Fibroblast of skin of left quadriceps (primary cell): ENCODE results near the gene MAGEA8.
"Not testable (repeated sequence)": the region's sequence is repeated elsewhere in the genome, so short reads cannot be mapped to it uniquely, and the experiment has no call there.

Source experiments
- DNase-seq, 2 experiments: peaks; one replicate each; pipeline ENCODE4 v3.0.0-alpha.2; 2013; ENCODE audit warnings: low read depth in 2 of 2

MAGEA8 gene

DNA sequence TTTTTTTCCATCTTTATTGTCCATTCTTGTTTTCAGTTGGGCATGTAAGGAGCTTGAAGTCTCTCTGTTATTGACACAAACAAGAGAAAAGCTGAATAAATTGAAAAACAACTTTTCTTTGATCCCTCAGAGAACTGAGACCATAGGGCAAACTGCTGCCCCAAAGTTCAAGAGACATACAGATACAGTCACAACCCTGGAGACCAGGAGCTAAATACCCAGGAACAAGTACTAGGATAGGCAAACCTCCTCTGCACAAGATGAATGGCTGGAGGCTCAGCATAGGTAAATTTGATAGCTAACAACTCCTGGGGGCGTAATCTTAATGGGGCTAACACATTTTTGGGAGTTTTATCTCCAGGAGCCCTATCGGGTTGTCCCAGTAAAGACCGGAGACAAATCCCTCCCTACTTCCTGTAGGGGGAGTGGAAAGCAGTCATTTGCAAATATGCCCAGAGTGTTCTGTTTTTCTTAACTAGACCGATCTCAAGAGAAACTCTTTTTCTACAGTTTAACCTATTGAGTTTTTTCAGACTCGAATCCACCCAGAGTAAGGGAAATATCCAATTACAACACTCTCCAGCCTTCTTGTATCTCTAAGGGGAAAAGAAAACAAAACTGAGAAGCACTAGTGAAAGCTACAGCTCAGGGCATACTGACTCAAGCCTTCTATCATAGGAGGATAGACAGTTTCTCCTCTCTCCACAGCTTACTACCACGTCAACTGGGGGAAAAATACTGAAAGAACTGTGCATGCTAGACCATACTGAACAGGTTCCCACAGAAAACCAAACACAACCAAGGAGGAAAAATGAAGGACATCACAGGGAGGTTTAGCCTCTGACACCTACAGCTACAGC is 23.1 kb downstream of the MAGEA8 start:
- DNase-seq: no peak

DNA sequence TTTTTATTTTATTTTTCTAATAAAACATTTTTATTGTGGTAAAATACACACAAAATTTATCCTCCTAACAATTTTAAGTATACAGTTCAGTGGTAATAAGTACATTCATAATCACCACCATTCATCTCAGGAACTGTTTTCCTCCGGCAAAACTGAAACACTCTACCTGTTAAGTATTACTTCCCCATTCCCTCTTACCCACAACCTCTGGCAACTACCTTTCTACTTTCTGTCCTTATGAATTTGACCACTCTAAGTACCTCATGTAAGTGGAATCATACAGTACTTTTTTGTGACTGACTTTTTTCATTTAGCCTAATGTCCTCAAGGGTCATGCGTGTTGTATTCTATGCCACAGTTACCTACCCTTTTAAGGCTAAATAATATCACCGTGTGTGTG is 27.3 kb downstream of the MAGEA8 start:
- DNase-seq: no peak

DNA sequence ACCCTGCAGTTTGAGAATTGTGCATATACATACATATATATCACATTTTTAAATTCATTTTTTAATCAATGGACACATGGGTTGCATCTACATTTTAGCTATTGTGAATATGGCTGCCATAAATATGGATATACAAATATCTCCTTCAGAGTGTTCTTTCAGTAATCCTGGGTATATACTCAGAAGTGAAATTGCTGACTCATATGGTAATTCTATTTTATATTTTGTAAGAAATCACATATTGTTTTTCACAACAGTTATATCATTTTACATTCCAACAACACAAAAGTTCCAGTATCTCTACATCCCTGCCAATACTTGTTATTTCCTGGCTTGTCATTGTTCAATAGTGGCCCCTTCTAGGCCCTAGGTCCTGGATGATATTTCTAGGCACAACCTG is 27.7 kb downstream of the MAGEA8 start:
- DNase-seq: no peak

DNA sequence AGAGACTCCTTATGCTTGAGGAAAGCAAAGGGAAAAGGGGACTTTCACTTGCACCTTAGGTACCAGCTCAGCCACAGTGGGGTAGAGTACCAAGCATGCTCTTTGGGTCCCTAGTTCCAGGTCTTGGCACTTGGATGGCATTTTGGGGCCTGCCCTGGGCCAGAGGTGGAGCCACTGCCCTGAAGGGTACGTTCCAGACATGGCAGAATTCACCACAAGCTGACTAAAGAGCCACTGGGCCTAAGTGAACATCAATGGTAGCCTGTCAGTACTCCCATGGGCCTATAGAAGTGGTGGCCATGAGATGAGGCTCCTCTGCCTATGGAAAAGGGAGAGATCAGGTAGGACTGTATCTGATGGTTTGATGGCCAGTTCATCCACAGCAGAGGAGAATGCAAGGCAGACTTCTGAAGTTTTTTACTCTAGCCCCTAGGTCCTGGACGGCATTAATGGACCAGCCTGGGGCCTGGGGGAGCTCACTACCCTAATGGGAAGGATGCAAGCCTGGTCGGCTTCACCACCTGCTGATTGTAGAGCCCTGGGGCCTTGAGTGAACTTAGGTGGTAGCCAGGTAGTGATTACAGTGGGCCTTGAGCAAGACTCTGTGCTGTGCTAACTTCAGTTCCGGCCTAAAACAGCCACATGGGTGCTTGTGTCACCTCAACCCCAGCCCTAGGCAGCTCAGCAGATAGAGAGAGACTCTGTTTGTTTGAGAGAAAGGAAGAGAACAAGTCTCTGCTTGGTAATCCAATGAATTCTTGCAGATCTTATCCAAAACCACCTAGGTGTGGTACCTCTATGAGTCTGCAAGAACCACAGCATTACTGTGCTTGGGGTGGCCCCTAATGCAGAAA is 28.6 kb downstream of the MAGEA8 start:
- DNase-seq: no peak

DNA sequence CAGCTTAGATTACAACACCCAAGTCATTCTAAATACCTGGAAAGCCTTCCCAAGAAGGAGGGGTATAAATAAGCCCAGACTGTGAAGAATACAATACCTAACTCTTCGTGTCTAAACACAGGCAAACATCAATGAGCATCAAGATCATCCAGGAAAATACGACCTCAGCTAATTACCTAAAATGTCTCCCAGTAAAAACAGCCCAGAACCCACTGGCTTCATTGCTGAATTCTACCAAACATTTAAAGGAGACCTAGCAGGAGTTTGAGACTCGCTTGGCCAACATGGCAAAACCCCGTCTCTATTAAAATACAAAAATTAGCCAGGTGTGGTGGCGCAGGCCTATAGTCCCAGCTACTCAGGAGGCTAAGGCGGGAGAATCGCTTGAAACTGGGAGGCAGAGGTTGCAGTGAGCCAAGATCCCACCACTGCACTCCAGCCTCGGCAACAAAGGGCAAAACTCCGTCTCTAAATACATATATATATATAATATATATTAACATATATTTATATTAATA is 29.3 kb downstream of the MAGEA8 start:
- no peak for DNase-seq

DNA sequence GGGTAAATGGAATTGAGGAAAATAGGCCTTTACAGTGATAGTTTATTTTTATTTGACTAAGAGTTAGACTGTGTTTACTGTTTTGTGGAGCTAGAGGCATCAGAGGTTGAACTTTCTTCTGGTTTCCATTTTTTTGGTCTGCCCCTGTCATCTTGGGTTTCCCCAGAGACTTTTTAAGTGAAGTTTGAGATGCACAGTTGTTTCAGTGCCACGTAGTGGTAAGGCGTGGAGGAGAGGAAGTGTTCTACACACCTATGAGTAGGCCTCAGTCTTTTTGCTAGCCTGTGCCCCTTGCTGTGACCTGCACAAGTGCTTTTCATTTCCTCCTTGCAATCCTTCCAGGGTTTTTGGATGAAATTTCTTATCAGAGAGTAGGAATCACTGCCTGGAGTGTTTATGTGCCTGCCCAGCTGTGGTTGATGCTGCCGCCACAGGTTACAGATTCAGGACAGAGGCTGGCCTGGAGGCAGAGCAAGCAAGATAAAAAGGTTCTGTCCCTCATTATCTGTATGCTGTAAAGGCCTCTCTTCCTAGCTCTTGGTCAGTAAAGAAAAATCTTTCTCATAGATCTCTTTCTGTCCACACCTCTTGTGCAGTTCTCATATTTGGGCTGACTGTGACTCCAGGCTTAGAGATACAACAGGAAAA is 35.9 kb downstream of the MAGEA8 start:
- DNase-seq: no peak

DNA sequence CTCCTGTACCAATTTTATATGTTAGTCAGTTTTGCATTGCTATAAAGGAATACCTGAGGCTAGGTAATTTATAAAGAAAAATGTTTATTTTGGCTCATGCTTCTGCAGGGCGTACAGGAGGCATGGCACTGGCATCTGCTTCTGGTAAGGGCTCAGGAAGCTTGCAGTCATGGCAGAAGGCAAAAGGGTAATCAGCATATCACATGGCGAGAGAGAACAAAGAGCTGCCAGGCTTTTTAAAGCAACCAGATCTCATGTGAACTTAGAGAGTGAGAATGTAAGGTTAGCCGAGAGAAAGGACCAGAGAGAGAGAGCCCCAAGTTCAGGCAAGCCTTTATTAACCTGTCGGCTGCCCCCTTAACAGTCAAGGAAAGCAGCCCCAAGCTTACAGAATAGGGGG is 42.9 kb downstream of the MAGEA8 start:
- DNase-seq: not testable (repeated sequence)

DNA sequence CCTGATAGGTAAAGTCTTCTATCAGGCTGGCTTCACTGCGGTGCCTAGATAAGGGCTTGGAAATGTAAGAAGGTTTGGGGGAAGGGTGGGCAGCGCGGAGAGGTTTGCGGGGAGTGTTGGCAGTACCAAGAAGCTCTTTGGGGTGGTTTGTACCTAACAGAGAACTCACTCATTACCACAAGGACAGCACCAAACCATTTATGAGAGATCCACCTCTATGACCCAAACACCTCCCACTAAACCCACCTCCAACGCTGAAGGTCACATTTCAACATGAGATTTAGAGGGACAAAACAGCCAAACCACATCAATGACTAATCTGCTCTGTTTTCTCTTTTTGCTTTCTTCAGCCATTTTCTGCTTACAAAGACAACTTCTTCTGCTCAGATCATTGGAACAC is 43.5 kb downstream of the MAGEA8 start:
- not testable (repeated sequence) for DNase-seq

DNA sequence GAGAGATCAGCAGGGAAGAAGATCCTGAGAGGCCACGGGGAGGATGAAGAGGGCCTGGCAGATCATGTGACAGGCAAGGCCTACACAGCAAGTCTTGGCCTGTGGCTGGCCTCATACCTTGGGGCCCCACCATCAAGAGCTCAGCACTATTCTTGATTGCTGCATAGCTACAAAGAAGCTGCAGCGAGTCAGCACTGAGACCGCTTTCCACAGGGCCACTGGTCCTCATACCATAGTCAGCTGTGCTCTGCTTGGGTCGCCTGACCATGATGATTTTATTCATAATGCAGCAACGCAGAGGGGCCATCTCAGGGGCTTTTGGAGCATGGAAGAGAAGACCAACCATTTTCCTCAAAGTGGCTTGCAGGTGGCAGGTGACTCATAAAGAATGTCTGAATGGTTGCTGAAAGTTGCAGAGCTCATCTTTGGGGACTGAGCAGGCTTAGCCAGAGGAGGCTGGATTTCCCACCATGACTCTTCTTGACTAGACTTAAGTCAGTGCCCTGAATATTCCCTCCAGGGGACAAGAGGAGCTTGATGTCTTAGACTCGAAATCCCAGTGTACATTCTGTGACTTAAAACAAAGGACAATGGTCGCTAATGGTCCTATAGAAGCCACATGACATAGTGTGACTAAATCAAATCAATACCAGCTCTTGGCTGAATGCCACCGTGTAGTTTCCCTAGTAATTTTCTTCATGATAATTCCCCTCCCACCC is 46.4 kb downstream of the MAGEA8 start:
- DNase-seq: not testable (repeated sequence)

DNA sequence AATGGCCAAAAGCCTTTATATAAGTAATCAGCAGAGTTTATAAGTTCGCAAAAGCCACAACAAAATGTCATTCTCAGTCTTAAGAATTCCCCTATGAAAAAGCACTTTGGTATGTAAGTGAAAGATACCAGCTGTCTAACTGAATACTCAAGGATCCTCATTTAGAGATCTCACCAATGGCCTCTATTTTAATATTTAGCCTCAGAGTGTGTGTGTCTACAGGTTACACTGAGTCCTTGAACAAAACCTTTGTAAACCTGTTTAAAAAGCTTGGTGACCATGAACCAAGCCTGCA is 46.9 kb downstream of the MAGEA8 start:
- not testable (repeated sequence) for DNase-seq

DNA sequence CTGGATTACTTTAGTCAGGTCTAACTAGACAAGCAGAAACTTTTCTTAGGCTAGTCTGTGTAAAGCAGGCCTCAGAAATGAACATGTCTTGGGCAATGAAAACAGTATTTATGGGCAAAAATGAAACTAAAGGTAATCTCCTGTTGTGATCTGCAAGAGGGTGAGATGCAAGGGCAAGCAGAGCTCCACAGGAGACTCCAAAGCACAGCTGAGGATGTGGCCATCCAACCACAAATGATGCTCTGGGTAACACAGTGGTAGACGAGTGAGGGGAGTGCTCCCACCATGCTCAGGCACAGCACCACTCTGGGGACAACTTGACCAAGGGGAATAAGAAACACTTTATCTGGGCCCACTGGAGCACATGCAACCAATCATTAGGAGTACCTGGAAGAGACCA is 47.7 kb downstream of the MAGEA8 start:
- not testable (repeated sequence) for DNase-seq

DNA sequence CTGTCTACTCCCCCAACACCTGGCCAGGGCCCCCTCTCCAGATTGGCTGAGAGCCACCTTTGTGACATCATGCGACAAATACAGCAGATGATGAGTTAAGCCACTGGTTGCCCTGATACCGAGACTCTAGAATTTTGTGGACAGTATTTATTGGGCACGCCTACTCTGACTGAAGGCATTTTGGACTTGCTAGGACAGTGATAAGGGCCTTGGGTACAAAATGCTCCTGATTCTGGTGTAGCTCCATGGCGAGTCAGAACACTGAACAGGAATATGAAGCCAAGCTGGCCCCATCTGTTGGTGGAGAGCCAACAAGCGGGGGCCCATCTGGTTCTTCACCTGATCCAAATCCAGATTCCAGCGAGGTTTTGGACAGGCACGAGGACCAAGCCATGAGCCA is 48.4 kb downstream of the MAGEA8 start, which contains the start of gene HSFX4:
HSFX4 (plus strand) TSS at position 174 of the 400 bp plus-strand sequence; CDS start at position 246, 72 bp downstream.
- not testable (repeated sequence) for DNase-seq

DNA sequence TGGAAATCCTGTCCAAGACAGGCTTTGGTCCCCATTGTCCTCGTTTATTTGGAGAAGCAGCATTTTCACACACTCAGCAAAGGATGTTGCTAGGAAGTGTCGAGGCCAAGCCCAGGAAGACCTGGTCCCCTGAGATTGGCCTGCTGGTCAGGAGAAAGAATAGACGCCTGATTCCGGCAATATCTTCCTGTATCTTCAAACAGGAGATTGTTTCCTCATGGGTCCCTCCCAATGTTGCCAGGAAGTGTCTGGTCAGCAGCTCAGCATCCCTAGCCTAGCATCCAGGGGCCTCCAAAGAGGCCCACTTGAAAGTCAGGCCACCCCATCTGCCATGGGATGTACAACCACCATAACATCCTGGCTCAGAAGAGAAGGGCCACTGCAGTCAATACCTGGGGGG is 50.4 kb downstream of the MAGEA8 start:
- not testable (repeated sequence) for DNase-seq

DNA sequence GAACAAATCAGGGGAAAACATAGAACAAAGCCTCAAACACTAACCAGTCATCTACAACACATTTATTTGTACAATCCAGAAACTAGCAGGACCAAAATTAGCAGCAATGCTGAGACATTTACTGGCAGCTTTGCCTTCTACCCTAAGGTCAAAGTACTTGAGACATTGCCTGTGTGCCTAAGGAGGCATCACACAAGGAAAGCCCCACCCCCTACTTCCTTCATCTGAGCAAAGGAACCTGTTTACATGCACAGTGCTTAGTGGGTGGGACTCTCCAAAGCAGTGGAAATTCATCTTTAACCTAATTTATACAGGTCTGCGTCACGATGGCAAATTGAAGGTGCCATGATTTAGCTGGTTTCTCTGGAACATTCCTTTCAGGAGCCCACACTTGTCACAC is 51.2 kb downstream of the MAGEA8 start:
- DNase-seq: not testable (repeated sequence)

DNA sequence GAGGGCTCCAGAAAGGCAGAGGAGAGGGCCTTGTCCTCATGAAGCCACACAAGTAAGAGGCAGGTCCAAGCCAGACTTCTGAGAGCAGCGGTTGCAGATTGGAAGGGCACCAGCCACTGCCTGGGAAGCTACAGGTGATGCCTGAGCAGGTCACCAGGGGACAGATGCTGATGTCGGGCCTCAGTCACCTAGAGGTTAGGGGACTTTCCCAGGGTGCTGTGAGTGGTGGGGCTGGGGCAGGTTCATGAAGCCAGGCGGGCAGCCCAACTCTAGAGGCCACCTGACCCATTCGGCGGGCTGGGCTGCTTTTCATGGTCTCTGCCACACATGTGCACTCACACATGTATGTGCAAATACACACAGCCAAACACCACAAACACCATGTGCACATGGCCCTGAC is 52.0 kb downstream of the MAGEA8 start:
- DNase-seq: not testable (repeated sequence)

DNA sequence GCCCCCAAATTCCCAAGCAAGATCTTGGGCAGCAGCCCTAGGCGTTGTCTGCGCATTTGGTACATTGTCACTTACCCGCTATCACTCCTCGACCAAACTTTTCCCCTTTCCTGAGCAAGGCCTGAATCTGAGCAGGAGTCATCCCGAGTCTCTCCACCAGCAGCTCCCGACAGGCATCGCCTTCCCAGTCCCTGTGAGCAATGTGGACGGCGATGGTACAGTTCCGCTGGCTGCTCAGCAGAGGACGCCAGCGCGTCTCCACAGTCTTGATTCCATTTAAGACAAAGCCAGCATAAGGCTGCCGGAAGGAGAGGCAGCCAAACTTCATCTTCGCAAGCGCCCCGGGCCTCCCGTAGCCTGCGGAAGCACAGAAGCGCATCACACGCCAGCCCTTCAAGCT is 52.6 kb downstream of the MAGEA8 start:
- DNase-seq: not testable (repeated sequence)
